ENCODE measurements around the gene CEACAM16. TPM values are rescaled to one million over a fixed set of nuclear protein-coding genes. Genes with fewer than 3 reads are reported as not detected.

Gene CEACAM16
- total RNA-seq, 1 experiment from 2014 or later: not detected

DNA sequence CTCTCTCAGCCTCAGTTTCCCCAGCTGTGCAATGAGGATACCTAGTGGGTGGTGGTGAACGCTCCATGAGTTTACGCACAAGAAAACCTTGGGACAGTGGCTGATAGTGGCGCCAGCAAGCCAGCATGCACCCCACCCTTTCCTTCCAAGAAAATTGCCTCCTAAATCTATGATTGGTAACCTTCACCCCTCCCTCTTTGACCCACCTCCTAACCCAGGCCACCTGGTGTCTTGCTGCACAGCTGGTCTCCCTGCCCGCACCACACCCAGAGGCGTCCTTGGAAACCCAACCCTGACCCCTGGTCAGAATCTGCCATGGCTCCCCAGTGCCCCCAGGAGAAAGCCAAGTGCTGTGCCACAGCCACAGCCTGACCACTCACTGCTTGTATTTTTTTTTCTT, 26.7 kb downstream of the CEACAM16 start:
- peak overlapping the region; percentile 42; the same call in 1 of the 2 replicates for H3K27ac ChIP-seq (ENCODE audit: low read depth, low read length)
- RAD21 ChIA-PET (ENCODE audit: low non-redundant PET in 1 of 2, low total read pairs in 2 of 2, uncharacterized antibody in 2 of 2, unreplicated experiment in 2 of 2): interaction anchor here (0.6 to 4.6 kb wide), 6 partner anchors 16 to 59 kb away, joined by 3 to 75 read pairs (median 6); no protein-coding TSS in a partner anchor
- POLR2A ChIA-PET: interaction anchor here (0.6 to 3.5 kb wide), 2 partner anchors 40 to 46 kb away, joined by 4 to 17 read pairs; no protein-coding TSS in a partner anchor
- no peaks in the 10 kb centered on the region for H3K36me3 ChIP-seq (ENCODE audit: control insufficient read depth in 1 of 2, insufficient read depth in 2 of 2, low read length in 2 of 2)
- ATAC-seq: no peak
- peak overlapping the region in 1 of 2 experiments; percentile 38; a peak in 1 of 4 replicates for H3K4me3 ChIP-seq (replicated peaks in 1 of 2; ENCODE audit: low read depth in 1 of 2, low read length in 2 of 2)
- H2AFZ ChIP-seq (ENCODE audit: low read depth, low read length, poor library complexity, severe bottlenecking): peak overlapping the region; percentile 77
- H3K4me2 ChIP-seq (ENCODE audit: low read length): peak overlapping the region; percentile 79
- DNase-seq (ENCODE audit: low read depth, low spot score): no peak
- H3K79me2 ChIP-seq (ENCODE audit: insufficient read depth, low read length): no peaks in the 10 kb centered on the region
- CTCF ChIA-PET: interaction anchor here (1.3 to 6.1 kb wide), 2 partner anchors 28 to 47 kb away, joined by 4 to 219 read pairs; no protein-coding TSS in a partner anchor
- H4K20me1 ChIP-seq (ENCODE audit: insufficient read depth): no peaks in the 10 kb centered on the region
- H3K9me2 ChIP-seq (ENCODE audit: insufficient read depth): no peaks in the 10 kb centered on the region
- BruUV-seq (replicated peaks): no TSS peak
- H3K9me3 ChIP-seq (ENCODE audit: control insufficient read depth in 1 of 2, insufficient read depth in 1 of 2, low read depth in 1 of 2, low read length in 2 of 2): no peaks in the 10 kb centered on the region
- peak overlapping the region; percentile 41; the same call in 1 of the 2 replicates for H3K9ac ChIP-seq (ENCODE audit: low read length)
- peaks cover 26 to 45% of the 10 kb centered on the region in 2 experiments for H3K4me1 ChIP-seq (ENCODE audit: control insufficient read depth in 1 of 2, insufficient read depth in 2 of 2, low read length in 2 of 2)
- intact Hi-C loops (cut with micrococcal nuclease): no loop called here
- no peak for TF ChIP-seq TCF7L2 (IDR thresholded peaks at IDR 0.05; ENCODE audit: borderline replicate concordance, extremely low read depth, insufficient read depth, insufficient read length)
- TF ChIP-seq ZFX (IDR thresholded peaks at IDR 0.05): no peak
- no peak for TF ChIP-seq RAD21 (IDR thresholded peaks at IDR 0.05; ENCODE audit: low read depth)
- no peak for TF ChIP-seq ZNF274 (IDR thresholded peaks at IDR 0.05; ENCODE audit: low read depth, low read length)
- TF ChIP-seq EGR1 (IDR thresholded peaks at IDR 0.05; ENCODE audit: low read depth): no peak
- TF ChIP-seq EZH2phosphoT487 (IDR thresholded peaks at IDR 0.05; ENCODE audit: borderline replicate concordance): no peak
- TF ChIP-seq POLR2A (IDR thresholded peaks at IDR 0.05; ENCODE audit: borderline replicate concordance, extremely low read depth, insufficient read depth, insufficient read length): no peak
- TF ChIP-seq SRF (IDR thresholded peaks at IDR 0.05; ENCODE audit: low read depth): no peak
- no peaks in the 10 kb centered on the region for H3K27me3 ChIP-seq (ENCODE audit: insufficient read depth, low read length)

DNA sequence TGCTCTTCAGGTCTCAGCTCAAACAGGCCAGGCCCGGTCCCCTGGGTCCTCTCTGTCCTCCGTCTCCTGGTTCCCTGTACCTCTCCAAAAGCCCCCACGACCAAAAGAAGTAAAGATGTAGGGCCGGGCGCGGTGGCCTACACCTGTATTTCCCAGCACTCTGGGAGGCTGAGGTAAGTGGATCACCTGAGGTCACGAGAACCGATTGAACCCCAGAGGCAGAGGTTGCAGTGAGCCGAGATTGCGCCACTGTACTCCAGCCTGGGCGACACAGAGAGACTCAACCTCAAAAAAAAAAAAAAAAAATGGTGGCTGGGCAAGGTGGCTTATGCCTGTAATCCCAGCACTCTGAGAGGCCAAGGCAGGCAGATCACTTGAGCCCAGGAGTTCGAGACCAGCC, 27.5 kb downstream of the CEACAM16 start:
- Histone ChIP-seq H3K27ac (ENCODE audit: low read depth, low read length) (no peak overlapping the region), H3K9me3 (ENCODE audit: control insufficient read depth in 1 of 2, insufficient read depth in 1 of 2, low read depth in 1 of 2, low read length in 2 of 2) (no peaks in the 10 kb centered on the region), H3K4me2 (ENCODE audit: low read length) (no peak overlapping the region), H3K27me3 (ENCODE audit: insufficient read depth, low read length) (no peaks in the 10 kb centered on the region), H3K9ac (ENCODE audit: low read length) (no peak overlapping the region), H3K9me2 (ENCODE audit: insufficient read depth) (no peaks in the 10 kb centered on the region), H2AFZ (ENCODE audit: low read depth, low read length, poor library complexity, severe bottlenecking) (no peak overlapping the region), H3K4me1 (ENCODE audit: control insufficient read depth in 1 of 2, insufficient read depth in 2 of 2, low read length in 2 of 2) (peaks cover 22 to 40% of the 10 kb centered on the region in 2 experiments), H3K4me3 (replicated peaks in 1 of 2; ENCODE audit: low read depth in 1 of 2, low read length in 2 of 2) (no peak overlapping the region), H3K36me3 (ENCODE audit: control insufficient read depth in 1 of 2, insufficient read depth in 2 of 2, low read length in 2 of 2) (no peaks in the 10 kb centered on the region), H4K20me1 (ENCODE audit: insufficient read depth) (no peaks in the 10 kb centered on the region), H3K79me2 (ENCODE audit: insufficient read depth, low read length) (no peaks in the 10 kb centered on the region)
- DNase-seq (ENCODE audit: low read depth, low spot score): no peak
- ChIA-PET POLR2A (no interaction called here), RAD21 (ENCODE audit: low non-redundant PET in 1 of 2, low total read pairs in 2 of 2, uncharacterized antibody in 2 of 2, unreplicated experiment in 2 of 2) (interaction anchor here (0.7 to 4.6 kb wide), 3 partner anchors 45 to 59 kb away, joined by 4 to 75 read pairs (median 75); no protein-coding TSS in a partner anchor), CTCF (interaction anchor here (6.1 kb wide), 1 partner anchor 46 kb away, joined by 219 read pairs; no protein-coding TSS in a partner anchor)
- ATAC-seq: no peak
- intact Hi-C loops (cut with micrococcal nuclease): no loop called here
- BruUV-seq (replicated peaks): no TSS peak
- TF ChIP-seq, protein P1, sequence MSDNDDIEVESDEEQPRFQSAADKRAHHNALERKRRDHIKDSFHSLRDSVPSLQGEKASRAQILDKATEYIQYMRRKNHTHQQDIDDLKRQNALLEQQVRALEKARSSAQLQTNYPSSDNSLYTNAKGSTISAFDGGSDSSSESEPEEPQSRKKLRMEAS (IDR thresholded peaks at IDR 0.05): no peak
- TF ChIP-seq EGR1 (IDR thresholded peaks at IDR 0.05; ENCODE audit: low read depth) (no peak), POLR2A (IDR thresholded peaks at IDR 0.05; ENCODE audit: borderline replicate concordance, extremely low read depth, insufficient read depth, insufficient read length) (no peak), ZFX (IDR thresholded peaks at IDR 0.05) (no peak), SP1 (IDR thresholded peaks at IDR 0.05; ENCODE audit: low read depth) (no peak), RAD21 (IDR thresholded peaks at IDR 0.05; ENCODE audit: low read depth) (no peak)
- TF ChIP-seq, protein P2, sequence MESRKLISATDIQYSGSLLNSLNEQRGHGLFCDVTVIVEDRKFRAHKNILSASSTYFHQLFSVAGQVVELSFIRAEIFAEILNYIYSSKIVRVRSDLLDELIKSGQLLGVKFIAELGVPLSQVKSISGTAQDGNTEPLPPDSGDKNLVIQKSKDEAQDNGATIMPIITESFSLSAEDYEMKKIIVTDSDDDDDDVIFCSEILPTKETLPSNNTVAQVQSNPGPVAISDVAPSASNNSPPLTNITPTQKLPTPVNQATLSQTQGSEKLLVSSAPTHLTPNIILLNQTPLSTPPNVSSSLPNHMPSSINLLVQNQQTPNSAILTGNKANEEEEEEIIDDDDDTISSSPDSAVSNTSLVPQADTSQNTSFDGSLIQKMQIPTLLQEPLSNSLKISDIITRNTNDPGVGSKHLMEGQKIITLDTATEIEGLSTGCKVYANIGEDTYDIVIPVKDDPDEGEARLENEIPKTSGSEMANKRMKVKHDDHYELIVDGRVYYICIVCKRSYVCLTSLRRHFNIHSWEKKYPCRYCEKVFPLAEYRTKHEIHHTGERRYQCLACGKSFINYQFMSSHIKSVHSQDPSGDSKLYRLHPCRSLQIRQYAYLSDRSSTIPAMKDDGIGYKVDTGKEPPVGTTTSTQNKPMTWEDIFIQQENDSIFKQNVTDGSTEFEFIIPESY (IDR thresholded peaks at IDR 0.05; ENCODE audit: extremely low read depth, insufficient replicate concordance, low read length): no peak
- TF ChIP-seq, protein P3, sequence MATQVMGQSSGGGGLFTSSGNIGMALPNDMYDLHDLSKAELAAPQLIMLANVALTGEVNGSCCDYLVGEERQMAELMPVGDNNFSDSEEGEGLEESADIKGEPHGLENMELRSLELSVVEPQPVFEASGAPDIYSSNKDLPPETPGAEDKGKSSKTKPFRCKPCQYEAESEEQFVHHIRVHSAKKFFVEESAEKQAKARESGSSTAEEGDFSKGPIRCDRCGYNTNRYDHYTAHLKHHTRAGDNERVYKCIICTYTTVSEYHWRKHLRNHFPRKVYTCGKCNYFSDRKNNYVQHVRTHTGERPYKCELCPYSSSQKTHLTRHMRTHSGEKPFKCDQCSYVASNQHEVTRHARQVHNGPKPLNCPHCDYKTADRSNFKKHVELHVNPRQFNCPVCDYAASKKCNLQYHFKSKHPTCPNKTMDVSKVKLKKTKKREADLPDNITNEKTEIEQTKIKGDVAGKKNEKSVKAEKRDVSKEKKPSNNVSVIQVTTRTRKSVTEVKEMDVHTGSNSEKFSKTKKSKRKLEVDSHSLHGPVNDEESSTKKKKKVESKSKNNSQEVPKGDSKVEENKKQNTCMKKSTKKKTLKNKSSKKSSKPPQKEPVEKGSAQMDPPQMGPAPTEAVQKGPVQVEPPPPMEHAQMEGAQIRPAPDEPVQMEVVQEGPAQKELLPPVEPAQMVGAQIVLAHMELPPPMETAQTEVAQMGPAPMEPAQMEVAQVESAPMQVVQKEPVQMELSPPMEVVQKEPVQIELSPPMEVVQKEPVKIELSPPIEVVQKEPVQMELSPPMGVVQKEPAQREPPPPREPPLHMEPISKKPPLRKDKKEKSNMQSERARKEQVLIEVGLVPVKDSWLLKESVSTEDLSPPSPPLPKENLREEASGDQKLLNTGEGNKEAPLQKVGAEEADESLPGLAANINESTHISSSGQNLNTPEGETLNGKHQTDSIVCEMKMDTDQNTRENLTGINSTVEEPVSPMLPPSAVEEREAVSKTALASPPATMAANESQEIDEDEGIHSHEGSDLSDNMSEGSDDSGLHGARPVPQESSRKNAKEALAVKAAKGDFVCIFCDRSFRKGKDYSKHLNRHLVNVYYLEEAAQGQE (IDR thresholded peaks at IDR 0.05; ENCODE audit: low read depth): no peak

Measured in HCT116 (cell line).